Measurements from ENCODE around the gene ANKRD24.
"Not testable (repeated sequence)": the region's sequence is repeated elsewhere in the genome, so short reads cannot be mapped to it uniquely, and the experiment has no call there.

Gene ANKRD24

DNA sequence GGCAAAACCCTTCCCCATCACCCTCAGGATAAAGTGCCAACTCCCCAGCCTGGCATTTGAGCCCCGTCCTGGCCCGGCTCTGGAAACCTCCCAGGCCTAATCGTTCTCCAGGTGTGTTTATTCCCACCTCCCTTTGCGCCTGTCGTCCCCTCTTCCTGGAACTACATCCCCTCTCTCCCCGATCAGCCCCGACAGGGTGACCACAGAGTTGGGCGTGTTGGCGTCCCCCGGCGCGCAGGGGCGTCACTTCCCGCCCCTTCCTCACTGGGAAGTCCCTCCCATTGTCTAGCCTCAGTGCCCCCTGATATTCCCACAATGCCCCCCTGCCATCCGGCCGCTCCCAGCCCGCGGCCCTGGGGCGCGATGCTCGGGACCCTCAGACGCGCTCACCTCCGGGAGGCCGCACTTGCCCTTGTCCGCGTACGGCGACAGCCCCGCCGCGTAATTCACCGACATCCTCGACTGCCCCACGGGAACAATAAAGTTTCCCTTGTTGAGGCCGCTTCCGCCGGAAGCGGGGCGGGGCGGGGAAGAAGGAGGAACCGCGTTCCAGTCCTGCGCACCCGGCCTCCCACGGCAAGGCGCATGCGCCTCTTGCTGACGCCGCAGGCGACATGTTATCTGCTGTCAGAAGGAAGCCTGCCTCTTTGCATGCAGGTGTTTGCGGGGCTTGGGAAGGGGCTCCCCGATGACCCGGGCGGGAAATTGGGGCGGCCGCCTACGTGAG, at the start of gene ANKRD24, which contains the start of gene SIRT6:
Gene ANKRD24 (plus strand): TSS at position 606 of the 727 bp plus-strand sequence. CDS start 3,737 bp downstream, outside the sequence.
Gene SIRT6 (minus strand): TSS at position 480 of the 727 bp plus-strand sequence. CDS start 24 bp downstream, at position 456.
- DNase-seq, result peak; percentile 97

GRCh38 chr19:4134351-4134750, 48.1 kb upstream of the ANKRD24 start:
- no peak for DNase-seq

DNA sequence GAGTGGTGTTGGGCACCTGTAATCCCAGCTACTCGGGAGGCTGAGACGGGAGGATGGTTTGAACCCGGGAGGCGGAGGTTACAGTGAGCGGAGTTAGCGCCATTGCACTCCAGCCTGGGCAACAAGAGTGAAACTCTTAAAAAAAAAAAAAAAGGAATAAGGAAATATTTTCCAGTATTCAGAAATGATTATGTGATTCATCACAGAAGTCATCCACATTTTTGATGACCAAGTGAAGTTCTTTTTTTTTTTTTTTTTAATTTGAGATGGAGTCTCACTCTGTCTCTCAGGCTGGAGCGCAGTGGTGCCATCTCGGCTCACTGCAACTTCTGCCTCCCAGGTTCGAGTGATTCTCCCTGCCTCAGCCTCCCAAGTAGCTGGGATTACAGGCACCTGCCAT, 47.1 kb upstream of the ANKRD24 start:
- DNase-seq, result not testable (repeated sequence)

DNA sequence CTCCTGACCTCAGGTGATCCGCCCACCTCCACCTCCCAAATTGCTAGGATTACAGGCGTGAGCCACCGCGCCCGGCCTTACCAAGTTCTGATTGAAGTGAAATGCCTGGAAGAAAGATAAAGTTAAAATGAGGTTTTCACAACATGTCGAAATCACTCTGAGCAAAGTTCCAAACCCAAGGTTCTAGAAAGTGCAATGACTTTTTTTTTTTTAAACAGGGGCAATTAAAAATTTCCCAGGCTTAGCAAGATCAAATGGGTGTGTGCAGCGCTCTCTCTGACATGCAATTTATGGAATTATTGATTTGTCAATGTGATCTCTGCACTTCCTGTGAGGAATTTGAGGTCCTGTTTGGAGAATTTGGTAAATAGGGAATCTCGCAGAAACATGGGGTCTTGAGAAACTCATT, 45.8 kb upstream of the ANKRD24 start:
- DNase-seq, result no peak

- DNase-seq, result no peak
Measured at GRCh38 chr19:4138445-4138844, 44.0 kb upstream of the ANKRD24 start.

DNA sequence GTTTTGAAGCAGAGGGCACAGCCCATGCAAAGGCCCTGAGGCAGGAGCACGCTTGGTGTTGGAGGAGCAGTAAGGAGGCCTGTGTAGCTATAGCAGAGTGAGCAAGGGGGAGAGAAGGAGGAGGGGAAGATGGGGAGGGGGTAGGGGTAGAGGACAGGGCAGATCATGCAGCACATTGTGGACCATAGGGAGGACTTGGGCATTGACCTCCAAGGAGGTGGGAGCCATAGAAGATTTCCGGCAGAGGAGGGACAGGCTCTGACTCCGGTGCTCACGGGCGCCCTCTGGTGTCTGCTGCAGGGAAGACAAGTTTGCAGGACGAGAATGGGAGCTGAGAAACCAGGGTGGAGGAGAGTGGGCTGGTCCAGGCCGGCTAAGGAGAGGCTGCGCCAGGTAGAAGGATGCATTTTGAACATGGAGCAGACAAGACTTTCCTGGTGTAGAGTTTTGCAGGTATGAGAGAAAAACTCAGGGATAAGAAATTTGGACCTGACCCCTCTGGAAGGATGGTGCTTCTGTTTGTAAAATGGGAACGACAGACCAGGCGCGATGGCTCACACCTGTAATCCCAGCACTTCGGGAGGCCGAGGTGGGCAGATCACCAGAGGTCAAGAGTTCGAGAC, 42.8 kb upstream of the ANKRD24 start:
- DNase-seq, result peak; percentile 89

DNA sequence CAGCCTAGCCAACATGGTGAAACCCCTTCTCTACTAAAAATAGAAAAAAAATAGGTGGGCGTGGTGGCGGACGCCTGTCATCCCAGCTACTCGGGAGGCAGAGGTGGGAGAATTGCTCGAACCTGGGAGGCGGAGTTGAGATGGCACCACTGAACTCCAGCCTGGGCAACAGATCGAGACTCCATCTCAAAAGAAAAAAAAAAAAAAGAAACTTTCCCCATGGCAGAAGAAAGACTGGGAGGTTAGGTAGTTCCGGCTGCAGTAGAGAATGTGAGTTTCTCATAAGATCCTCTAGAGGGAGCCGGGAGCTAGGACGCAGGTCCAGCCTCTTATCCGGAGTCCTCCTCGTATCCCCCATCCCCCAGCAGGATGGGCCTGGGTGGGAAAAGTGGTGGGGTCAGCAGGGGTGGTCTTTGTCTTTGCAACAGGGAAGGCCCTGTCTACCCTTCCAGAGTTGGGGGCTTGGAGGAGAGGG, 42.2 kb upstream of the ANKRD24 start:
- peak; percentile 11 for DNase-seq

GRCh38 chr19:4142916-4143315, 39.6 kb upstream of the ANKRD24 start:
- DNase-seq, result not testable (repeated sequence)

- no peak for DNase-seq
Measured at GRCh38 chr19:4144666-4145249, 37.7 kb upstream of the ANKRD24 start.

DNA sequence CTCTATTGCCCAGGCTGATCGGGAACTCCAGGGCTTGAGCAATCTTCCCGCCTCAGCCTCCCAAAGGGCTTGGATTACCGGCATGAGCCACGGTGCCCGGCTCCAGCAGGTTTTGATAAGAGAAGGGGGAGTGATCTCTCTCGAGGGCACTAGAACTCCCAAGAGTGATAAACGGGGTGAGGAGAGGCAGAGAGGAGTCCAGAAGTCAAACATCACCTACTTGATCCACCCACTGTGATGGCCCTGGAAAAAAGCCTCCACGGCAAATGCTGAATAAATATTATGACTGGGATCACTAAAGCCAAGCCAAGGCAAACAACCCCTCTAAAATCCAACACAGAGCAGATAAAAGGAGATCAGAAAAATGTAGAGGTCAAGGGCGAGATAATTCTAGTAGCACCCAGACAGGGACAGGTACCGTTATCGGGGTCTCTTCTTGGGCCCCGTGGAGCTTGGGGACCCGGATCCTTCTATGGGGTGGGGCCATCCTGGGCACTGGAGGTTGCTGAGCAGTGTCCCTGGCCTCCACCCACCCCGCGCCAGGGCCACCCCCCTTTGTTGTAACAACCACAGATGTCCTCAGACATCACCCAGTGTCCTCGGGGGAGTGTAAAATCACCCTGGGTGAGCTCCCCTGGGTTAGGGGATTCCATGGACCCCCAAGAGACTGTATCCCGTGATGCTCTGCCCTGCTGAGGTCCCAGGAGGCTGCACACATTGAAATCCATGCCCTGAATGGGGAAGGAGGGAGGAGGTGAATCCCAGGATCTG, 32.8 kb upstream of the ANKRD24 start:
- DNase-seq, result no peak

DNA sequence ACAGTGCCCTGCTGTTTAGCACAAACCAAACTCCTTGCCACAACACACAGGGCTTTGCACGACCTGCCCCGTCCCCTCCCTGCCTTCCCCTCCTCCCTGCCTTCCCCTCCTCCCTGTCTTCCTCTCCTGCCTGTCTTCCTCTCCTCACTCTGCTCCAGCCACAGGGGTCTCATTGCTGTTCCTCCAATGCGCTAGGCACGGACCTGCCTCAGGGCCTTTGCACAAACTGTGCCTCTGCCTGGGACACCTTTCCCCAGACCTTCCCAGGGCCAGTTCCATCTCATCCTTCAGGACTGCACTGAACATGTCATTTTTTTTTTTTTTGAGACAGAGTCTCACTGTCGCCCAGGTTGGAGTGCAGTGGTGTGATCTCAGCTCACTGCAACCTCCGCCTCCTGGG, 30.9 kb upstream of the ANKRD24 start:
- DNase-seq, result no peak

DNA sequence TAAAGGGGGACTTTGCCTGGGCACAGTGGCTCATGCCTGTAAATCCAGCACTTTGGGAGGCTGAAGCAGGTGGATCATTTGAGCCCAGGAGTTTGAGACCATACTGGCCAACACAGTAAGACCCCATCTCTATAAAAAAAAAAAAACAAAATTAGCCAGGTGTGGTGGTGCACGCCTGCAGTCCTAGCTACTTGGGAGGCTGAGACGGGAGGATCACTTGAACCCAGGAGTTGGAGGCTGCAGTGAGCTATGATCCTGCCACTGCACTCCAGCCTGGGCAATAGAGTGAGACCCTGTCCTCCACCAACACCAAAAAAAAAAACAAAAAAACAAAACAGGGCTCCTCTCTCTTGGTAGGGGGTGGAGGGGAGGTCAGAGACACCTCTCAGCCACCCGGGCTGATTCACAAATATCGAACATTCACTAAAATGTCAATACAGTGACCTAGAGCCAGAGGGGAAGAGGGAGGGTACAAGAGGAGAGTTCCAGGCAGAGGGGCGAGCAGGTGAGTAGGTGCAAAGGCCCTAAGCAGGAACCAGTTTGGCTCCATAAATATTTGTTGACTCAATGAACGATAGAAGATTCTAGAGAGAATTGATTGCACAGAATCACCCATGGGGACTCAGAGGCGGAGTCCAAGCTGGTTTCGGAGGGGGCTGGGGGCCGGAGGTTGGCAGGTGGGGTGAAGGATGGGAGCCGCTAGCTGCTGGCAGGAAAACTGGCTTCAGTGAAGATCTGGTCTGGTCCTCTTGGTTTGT, 30.1 kb upstream of the ANKRD24 start:
- DNase-seq, result no peak

DNA sequence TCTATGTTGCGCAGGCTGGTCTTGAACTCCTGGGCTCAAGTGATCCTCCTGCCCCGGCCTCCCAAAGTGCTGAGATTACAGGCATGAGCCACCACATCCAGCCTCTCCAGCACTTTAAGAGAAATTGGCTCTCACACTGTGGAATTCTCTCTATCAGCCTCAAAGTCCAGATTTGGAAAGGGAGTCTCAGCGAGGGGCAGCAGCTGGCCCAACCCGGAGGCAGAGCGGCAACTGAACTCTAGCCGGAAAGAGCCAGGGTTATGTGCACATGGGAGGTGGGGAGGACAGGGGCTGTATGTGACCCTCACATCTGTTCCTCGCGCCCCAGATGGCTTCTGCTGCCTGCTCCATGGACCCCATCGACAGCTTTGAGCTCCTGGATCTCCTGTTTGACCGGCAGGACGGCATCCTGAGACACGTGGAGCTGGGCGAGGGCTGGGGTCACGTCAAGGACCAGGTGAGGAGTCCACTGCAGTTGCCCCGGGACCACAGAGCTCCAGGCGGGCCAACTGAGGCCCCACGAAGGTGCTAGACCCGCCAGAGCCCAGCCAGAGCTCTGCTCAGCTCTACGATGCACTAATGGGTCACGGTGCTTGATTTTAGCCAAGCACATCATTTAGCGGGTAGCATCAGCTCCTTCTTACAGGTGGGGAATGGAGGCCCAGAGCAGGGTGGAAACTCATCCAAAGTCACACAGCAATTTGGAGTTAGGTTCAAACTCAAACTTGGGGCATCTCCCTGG, 27.7 kb upstream of the ANKRD24 start:
- DNase-seq, result no peak

DNA sequence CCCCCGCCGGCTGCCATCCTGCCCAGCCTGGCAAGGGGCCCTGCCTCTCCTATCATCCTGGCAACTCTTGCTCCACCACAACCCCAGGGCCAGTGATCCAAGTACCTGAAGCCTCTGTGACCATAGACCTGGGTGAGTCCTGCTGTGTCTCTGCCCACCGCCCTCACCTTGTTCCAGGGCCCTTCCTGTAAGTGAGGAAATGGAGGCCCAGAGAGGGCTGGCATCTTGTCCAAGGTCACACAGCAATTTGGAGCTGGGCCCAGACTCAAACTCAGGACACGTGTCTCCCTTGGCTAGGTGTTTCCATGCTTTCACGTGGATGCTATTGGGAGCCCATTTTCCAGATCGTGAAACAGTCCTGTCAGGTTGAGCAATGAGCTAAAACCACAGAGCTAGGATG, 25.3 kb upstream of the ANKRD24 start:
- no peak for DNase-seq

DNA sequence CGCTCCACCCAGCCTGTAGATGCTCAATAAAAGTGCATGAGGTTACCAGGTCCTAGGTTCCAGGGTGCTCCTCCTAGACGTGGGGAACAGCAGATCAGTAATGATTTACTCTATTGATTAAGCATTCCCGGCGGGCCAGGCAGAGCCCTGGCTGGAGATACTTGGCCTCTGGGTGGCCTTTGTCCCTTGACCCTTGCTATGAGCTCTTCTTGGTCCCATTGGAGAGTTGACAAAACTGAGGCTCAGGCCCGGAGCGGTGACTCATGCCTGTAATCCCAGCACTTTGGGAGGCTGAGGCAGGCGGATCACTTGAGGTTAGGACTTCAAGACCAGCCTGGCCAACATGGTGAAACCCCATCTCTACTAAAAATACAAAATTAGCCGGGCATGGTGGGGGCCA, 24.5 kb upstream of the ANKRD24 start:
- DNase-seq, result not testable (repeated sequence)

- DNase-seq, result no peak
Measured at GRCh38 chr19:4161415-4162077, 20.9 kb upstream of the ANKRD24 start.

DNA sequence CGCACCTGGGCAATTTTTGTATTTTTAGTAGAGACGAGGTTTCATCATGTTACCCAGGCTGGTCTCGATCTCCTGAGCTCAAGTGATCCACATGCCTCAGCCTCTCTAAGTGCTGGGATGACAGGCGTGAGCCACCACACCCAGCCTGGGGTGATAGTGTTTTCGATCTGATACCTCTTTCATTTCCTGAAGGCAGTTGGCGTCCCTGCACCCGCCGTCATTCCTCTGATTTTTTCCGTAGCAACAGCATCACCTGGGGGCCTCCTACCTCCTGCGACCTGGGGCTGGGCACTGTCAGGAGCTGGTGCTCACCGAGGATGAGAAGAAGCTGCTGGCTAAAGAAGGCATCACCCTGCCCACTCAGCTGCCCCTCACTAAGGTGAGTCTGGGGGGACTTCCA, 18.2 kb upstream of the ANKRD24 start:
- no peak for DNase-seq

DNA sequence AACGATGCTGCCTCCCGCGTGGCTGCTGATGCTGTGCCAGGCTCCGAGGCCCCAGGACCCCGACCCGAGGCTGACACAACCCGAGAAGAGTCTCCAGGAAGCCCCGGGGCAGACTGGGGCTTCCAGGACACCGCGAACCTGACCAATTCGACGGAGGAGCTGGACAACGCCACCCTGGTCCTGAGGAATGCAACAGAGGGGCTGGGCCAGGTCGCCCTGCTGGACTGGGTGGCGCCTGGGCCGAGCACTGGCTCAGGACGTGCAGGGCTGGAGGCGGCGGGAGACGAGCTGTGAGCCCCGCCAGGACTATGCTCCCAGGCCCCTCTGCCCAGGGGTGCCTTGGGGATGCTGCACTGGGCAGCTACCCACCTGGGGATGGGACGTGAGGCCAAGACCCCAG, 10.8 kb upstream of the ANKRD24 start:
- no peak for DNase-seq

DNA sequence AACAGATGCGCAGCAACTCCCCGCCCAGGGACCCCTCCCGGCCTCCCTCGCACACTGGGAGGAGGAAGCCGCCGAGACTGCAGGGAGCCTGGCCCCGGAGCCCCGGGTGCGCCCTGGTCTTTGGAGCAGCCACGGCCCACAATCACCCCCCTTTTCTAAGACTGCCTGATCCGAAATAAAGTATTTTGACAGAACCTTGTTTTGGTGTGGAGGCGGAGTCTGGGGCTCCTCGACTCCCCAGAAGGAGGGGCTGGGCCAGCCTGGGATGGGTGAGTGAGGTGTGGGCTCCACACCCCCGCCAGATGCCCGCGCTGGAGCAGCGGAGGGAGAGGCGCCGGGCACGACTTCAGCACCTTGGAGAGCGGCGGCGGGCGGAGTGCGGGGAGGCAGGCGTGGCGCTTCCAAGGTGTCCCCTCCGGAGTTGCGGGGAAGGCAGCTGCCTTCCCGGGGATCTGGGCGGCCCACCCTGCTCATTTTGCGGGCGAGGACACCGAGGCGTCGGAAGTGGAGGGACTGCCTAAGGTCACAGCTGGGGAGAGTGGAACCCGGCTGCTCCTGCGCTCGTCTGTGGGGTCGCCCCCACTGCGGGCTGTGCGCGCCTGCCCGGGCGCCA, 9.5 kb upstream of the ANKRD24 start:
- peak; percentile 71 for DNase-seq

GRCh38 chr19:4173479-4174212, 8.8 kb upstream of the ANKRD24 start:
- no peak for DNase-seq

Measured in activated naive CD4-positive, alpha-beta T cell treated with Interleukin-2 at 50 U/mL for 16 hours (primary cell).